Measurements from ENCODE around the gene CDH4. TPM values are rescaled to one million over a fixed set of nuclear protein-coding genes. Genes with fewer than 3 reads are reported as not detected.

CDH4 gene
- total RNA-seq, 1 donor from 2014 or later: 22.3 TPM

- DNase-seq: no peak
Measured at GRCh38 chr20:61901392-61902220, 649.5 kb downstream of the CDH4 start.

DNA sequence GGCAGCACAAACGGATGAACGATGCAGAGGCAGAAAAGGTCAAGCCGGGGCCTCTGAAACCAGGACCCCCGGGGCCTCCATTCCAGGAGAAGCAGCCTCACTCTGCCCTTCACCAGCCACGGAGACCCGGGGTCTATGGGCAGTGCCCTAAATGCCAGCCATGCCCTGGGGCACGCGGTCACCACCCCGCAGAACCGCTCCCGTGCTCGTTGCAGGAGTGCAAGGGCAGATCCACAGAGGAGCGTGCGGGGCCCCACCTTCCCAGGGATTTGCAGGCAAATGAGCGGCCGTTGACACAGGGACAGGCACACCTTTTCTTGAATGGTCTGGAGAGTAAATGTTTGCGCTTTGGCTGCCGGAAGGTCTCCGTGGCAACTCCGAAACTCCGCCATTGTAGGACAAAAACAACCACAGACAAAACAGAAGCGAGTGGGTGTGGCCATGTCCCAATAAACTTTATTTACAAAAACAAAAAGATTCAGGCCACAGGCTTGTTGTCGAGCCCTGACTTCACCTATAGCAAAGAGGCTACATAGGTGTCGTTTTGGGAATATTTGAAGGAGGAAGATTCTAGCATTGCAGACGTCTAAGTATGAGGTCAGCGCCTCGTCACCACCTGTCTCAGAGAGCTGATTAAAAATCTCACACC lies 650.3 kb downstream of the CDH4 start:
- DNase-seq: no peak

DNA sequence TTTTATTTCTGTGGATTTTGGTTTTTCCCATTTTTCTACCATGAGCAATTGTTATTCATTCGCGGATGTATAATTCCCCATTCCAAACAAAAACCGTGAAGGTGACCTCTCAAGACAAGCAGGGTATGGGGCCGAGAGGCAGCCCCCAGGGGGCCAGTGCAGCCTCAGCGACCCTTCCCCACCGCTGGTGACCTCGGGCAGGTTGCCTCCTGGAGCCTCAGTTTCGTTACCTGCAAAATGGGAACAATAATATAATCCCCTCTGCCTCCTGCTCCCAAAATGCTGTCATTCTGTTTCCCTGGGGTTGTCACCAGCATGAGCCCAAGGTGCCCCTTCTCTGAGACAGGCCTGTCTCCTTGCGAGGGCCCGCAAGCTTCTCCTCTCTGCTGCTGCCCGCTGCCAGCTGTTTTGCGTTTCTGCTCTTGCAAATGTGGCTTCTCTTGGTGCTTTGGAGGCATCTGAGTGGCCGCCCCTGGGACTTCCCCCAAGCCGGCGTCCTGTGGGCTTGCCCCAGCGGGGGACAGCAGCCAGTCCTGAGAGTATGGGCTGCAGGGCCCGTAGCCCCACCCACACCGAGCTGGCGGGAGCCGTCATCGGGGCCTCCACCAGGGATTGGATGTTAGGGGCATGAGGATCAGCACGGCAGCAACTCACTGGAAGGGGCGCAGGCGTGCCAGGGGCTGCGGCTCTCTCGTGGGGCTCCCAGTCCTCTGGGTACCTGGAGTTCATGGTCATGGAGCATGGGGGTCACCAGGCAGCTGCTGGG lies 651.7 kb downstream of the CDH4 start:
- DNase-seq: no peak

GRCh38 chr20:61904456-61904855 lies 652.4 kb downstream of the CDH4 start:
- no peak for DNase-seq

- no peak for DNase-seq
Measured at GRCh38 chr20:61905781-61906523, 653.9 kb downstream of the CDH4 start.

DNA sequence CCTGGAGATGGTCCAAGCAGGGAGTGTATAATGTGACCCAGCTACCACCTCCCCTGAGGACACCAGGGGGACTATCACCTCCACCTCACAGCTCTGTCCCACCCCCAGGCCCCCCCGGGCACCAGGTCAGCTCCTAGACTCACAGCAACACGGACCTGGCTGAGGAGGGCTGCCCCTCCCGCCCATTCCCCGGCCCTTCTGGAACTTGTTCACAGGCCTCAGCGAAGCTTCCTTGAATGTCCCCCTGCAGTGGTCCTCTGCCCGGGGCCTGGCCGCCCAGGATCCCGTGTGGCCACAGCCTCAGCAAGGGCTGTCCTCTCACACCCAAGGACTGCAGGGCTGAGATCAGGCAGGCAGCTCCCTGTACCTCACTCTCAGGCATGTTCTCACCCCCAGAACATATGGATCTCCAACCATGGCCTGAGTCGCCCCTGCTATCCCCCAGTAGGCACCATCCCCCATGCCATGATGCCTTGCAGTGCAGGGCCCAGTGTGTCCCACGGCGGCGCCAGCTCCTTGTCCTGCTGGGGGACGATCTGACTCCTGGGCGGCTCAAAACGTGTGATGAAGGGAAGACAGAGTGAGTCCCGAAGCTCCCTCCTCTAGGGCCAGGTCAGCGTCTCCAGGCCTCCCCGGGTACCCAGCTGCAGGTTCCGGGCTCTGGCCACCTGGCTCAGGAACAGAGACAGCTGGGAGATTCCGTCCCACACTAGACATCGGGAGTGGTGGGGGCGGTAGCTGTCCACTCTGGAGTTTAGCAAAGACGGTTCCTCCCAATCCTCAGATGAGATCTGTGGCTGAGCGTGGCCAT lies 655.2 kb downstream of the CDH4 start:
- no peak for DNase-seq

DNA sequence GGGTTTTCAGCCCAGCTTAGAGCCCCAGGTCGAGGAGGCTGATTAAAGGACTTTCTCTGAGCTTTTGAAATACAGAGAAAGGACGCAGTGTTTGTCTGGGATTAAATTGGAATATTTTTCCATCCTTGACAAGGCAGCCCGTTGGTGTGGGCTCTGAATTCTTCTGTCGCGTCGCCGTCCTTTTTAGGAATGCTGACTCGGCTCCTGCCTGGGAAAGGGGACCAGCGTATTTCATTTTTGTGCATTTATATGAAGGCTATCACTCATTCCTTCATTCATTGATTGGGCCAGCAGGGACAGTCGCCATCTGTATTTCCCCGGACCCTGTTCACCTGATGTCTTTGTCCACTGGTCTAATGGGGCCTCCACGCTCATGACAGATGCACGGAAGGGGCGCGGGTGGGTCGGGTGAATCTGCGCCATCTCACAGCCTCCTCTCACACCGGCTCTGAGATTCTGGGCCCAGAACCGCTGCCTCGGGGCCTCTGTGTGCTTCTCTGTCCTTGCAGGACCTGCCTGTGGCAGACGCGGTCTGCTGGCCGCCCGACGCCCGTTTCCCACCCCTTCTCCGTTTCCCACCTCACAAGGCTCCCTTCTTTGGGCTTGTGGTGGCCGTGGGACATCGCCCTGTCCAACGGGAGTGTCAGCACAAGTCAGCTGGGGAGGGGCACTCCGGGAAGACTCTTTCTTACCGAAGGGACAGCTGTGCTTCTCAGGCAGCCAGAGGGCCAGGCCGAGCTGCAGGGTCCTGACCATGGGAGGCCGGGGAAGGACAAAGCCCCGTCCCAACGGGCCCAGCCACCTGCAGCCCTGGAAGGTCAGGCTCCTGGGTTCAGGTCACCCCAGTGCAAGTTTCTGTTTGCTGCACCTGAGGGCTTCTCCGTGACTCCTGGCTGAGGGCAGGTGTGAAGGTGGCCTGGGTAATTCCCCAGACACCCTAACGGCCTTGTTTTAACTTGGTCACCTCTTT lies 656.3 kb downstream of the CDH4 start:
- DNase-seq: no peak

- no peak for DNase-seq
Measured at GRCh38 chr20:61909028-61909427, 657.0 kb downstream of the CDH4 start.

GRCh38 chr20:61909821-61910220 lies 657.8 kb downstream of the CDH4 start:
- DNase-seq: no peak

DNA sequence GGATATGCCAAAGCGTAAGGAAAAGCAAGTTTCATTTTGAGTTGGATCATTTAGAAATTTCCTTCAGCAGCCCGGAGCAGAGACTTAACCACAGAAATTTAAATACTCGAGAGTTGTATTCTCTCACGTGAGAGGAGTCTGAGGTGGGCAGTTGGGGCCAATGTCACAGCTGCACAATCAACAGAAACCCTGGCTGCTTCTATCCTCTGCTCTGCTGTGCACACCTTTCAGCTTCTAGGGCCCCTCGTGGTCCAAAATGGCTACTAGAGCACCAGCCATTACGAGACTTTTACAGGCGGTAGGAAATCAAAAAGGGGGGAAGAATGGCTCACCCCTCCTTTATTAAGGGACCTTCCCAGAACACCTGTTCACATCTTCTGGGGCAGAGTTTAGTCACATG lies 659.8 kb downstream of the CDH4 start:
- DNase-seq: no peak

DNA sequence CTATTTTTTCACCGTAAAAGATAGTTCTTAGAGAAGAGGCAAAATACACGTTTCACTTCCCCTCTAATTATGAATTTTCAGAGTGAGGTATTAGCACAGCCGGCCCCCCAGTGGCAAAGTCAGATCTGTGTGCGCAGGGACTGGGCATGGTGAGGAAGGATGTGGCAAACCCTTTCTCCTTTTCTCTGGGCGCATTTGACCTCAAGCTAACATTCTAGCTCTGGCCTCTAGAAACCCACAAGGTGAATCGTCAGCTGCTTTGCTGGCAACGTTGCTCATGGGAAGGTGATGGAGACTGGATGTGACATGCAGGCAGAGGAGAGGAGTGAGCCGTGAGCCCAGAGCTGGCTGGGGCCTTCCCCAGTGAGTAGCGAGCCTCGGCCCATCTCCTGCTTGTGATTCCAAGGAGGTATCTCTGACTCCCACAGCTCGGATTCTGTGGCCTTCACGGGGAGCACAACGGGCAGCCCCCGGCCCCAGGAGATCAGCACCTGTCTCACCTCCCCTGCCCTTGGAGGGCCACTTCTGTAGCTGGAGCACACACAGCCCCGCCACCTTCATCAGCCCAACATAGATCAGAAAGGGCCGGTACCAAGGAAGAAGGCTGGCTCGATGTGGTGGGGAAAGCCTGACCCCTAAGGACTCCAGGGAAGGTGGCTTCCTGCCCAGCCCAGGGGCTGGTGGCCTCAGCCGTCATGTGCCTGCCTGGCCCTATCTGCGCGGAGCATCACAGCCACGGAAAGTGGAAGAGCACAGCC lies 660.8 kb downstream of the CDH4 start:
- DNase-seq: no peak

DNA sequence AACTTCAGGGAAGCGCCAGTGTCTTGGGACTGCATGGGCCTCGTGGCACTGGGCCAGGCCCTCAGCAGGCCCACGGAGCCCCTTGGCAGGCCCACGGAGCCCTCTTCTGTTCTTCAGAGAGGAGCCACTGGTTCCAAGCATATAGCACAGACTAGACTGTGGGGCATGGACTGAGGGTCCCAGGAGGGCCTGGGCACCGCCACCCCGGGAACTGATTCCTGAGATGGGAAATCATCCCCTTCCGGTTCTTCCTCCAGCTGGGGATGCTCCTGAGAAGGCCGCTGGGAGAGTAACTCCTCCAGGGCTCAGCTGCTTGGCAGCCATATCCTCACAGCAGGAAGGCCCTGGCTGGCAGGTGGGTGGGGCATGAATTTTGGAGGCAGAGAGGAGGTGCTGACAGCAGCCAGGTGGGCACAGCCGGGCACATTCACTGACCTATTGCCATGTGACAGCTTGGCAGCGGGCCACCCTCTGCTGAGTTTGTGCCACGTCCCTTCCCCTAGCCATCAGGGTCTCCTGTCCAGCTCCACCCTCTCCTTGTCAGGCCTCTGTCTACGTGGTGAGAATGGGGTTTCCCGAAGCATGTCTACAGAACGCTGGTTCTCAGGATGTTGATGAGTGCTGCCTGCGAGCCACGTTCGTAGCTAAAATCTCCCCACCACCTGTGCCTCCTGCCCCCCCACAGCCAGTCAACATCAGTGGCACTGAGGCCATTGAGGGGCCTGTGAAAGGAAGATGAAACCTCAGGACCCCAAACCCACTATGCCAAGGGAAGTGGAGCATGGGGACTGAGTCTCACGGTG lies 661.6 kb downstream of the CDH4 start:
- no peak for DNase-seq

DNA sequence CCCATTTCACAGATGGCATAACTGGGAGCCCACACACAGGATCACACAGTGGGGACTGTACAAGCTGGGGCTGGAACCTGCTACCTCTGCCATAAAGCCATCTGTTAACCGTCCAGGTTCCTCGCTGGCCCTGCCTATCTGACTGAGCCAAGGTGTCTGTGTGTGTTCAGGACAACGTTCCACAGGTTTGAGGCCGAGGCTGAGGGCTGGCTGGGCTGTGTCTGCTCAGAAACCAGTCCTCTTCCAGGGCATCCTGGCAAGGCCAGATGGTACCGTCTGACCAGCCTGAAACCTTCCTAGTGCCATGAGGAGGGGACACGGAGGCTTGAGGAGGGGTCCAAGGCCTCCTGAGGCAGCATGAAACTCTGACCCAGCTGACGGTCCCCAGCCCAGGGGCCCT lies 663.0 kb downstream of the CDH4 start:
- DNase-seq: no peak

GRCh38 chr20:61916318-61916891 lies 664.3 kb downstream of the CDH4 start:
- no peak for DNase-seq

GRCh38 chr20:61917474-61918145 lies 665.5 kb downstream of the CDH4 start:
- no peak for DNase-seq

GRCh38 chr20:61918548-61918947 lies 666.5 kb downstream of the CDH4 start:
- no peak for DNase-seq

GRCh38 chr20:61919239-61919638 lies 667.2 kb downstream of the CDH4 start:
- no peak for DNase-seq
